Daoy (cell line): ENCODE results near the gene RBPJ. TPM values are rescaled to one million over a fixed set of nuclear protein-coding genes. Genes with fewer than 3 reads are reported as not detected.
"Not testable (repeated sequence)": the region's sequence is repeated elsewhere in the genome, so short reads cannot be mapped to it uniquely, and the experiment has no call there.

Experiments
- DNase-seq: peaks from one replicate; pipeline ENCODE4 v3.0.0-alpha.2; 2015; ENCODE audit warnings: low read depth
- total RNA-seq: library from RNA; depleted of rRNA; stranded (reverse); fragments of >200 nt; shearing (Covaris generic); gene quantifications from 2 replicates; pipeline ENCODE4 v1.2.3, GENCODE V29; 2014

Gene RBPJ
- total RNA-seq, 1 experiment from 2014 or later = 33.9 TPM

DNA sequence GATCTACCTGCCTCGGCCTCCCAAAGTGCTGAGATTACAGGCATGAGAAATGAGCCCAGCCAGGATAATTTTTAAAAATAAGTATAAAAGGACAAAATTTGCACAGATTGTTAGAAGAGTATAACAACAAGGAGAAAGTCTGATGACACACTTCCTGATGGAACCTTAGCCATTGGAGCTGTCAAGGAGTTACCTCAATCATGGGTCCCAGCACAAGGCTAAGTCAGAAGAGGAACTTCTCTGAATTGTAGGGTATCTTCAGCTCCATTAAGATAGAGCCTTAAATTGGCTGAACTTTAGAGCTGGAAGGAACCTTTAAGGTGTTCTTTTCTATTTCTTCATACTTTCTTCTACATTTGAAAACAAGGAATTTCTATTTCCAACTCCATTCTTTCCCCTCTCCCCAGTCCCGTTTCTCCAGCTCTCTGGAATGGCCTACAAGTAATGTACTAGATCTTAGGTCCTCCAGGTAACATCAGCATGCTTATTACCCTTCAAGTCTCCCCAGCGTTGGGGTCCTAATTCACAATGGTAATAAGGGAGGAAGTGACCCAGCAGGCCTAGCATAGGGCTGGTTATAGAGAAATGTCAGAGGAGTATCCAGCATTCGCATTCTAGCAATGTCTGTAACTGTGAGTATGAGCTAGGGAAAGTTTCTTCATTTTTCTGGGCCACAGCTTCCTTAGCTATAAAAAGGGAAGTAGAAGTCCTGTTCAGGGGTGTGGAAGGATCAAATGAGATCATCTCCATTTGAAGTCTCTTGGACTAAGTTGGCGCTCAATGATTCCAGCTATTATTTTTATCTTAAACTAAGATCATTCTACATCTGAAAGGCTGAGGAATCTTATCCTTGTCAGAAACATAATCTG lies 18.5 kb upstream of the RBPJ start:
- DNase-seq = no peak

DNA sequence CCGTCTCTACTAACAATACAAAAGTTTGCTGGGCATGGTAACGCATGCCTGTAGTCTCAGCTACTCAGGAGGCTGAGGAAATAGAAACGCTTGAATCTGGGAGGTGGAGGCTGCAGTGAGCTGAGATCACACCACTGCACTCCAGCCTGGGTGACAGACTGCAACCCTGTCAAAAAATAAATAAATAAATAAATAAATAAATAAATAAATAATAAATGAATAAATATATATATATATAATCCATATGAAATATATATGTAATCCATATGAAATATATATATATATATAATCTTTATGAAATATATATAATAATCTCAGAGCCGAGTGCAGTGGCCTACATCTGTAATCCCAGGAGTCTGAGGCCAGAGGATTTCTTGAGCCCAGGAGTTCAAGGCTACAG lies 17.8 kb upstream of the RBPJ start:
- DNase-seq = no peak

DNA sequence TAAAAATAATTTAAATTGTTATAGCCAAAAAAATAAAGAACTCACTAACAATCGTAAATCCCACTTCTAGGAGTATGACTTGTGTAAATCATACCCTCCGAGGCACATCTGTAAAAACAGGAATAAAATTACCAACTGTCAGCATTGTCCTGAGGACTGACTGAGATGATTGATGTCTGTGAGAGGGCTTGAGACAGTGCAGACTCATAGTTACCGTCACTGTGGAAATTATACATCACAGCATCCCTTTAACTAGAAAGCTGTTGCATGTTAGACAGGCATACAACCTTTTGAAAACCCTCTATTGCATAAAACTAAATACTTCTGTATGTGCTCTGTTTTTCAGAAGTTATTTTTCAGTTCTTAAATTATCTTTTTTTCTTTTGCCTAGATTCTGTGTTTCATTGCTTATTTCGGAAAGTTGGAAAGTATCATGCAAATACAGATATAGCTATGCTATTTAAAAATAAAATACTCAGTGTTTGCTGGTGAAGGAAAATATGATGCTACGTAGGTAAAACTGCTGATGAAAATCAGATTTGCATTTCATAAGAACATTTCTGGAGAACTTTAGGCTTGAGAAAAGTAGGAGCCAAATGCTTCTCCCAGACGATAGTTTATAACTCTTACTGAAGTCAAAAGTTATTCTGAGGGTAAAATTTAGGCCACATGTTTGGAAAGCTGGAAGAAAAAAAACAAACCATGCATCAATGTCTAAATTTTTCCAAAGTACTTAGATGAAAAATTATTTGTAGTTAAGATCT lies 13.6 kb upstream of the RBPJ start:
- no peak for DNase-seq

DNA sequence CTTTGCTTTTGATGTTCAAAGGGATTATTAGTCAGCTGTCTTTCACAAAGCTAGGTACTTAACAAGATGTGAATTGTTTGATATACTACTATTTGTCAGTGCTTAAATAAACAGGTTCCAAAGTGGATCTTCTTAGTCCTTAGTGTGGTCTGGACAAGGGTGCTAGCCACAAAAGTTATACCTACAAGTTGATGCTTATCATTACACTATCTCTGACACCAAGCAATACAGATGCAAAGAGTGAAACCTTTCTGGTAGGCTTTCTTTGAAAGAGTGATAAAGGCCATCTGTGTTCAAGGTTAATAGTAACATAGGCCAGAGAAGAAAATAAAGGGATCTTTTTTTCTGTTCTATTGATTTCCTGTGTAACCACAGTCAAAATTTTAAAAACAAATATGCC lies 12.2 kb upstream of the RBPJ start:
- no peak for DNase-seq

DNA sequence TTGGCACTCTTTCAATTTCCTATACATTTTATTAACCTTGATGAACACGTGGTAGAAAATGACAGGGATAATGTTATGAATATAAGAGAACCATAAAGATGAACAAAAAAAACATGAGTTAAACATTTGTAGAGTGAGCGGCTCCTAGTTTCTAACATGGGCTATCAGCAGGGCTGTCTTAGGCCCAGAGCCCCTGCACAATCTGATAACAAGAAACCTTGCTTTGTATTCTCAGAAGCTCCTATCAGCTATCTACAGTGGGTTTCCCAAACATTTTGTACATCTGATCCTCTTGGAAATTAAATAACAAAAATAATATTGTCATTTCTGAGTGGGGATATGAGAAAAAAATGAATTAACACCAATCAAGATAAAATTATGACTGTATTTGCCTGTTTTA lies 10.6 kb upstream of the RBPJ start:
- no peak for DNase-seq

DNA sequence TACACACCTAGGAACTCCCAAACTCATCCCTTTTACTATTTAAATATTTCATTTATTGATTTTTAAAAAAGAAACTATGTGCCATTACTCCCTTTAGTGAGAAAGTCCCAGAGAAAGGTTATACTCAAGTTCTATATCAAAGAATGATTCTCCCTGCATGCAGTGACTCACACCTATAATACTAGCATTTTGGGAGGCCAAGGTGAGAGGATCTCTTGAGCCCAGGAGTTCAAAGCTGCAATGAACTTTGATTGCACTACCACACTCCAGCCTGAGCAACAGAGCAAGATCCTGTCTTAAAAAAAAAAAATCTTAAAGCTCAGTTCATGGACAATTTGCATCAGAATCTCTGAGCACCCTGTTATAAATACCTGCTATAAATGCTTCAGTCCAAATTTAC lies 9.2 kb upstream of the RBPJ start:
- no peak for DNase-seq

DNA sequence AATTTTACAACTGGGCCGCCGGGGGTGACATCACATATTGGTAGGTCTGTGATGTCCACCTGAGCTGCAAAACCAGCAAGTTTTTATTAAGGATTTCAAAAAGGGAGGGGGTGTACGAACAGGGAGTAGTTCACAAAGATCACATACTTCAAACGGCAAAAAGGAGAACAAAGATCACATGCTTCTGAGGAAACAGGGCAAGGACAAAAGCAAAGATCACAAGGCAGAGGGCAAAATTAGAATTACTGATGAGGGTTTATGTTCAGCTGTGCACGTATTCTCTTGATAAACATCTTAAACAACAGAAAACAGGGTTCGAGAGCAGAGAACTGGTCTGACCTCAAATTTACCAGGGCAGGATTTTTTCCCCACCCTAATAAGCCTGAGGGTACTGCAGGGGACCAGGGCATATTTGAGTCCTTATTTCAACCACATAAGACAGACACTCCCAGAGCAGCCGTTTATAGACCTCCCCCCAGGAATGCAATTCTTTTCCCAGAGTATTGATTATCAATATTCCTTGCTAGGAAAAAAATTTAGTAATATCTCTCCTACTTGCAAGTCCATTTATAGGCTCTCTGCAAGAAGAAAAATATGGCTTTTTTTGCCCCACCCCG lies 5.4 kb upstream of the RBPJ start:
- DNase-seq = not testable (repeated sequence)

DNA sequence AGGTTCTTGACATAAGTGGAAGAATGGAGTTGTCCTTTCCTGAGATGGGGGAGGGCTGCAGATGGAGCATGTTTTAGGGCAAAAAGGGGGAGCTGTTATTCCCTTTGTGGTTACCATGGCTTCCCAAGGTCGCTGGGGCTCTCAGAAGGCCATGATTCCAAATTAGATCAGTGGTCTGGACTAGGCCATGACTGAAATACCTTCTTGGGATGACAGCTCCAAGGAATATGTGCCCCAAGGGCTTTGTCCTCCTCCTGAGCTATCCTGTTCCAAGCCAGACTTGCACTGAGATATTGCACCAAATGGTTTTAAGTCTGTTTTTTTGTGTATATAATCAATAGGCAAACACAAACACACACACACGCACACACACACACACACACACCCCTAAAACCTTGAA lies 3.0 kb upstream of the RBPJ start:
- no peak for DNase-seq

DNA sequence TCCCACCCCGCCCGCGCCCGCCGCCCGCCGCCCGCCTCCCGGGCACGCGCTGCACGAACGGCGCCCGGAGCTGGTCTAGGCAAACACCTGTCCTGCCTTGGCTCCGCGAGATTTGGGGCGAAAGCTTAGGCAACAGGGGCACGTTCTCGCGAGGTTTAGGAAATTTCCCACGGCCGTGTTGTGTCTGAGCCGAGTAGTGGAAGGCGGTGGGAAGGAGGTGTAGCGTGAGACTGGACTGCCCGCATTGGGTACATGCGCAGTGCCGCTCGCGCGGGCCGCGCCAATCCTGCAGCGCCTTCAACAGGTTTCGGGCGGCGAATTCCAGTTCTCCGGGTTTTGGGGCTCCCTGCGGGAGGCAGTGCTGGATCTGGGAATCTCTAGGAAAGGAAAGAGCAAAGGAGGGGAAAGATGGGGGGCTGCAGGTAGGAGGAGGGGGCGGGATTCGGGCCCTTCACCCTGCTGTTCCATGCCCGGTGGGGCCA lies 1.3 kb upstream of the RBPJ start:
- peak; percentile 99 for DNase-seq

DNA sequence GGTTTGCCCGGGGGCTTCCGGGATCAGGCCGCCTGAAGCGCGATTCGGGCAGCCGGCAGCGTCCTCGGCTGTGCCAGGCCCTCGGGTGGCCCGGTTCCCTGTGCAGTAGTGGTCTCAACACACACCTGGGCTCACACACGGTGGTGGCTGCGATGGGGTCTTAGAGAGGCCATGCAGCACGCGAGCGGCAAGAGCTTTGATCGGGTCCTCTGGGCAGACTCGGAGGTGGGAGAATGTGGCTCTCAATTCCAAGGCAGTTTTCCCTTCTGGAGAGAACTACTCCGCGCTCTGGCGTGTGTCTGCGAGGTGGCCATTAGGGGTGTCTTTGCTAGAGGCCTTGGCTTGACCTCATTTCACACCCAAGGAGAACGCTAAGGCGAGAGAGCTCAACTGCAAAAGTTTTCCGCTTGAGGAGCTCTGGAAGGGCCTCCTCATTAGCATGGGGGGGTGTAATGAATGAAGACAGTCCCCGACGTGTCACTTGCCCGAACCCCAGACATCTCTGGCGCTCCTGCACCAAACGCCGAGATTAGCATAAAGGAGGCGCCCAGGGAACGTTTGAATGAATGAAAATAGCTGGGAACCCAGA lies 771 bp upstream of the RBPJ start:
- DNase-seq = no peak

DNA sequence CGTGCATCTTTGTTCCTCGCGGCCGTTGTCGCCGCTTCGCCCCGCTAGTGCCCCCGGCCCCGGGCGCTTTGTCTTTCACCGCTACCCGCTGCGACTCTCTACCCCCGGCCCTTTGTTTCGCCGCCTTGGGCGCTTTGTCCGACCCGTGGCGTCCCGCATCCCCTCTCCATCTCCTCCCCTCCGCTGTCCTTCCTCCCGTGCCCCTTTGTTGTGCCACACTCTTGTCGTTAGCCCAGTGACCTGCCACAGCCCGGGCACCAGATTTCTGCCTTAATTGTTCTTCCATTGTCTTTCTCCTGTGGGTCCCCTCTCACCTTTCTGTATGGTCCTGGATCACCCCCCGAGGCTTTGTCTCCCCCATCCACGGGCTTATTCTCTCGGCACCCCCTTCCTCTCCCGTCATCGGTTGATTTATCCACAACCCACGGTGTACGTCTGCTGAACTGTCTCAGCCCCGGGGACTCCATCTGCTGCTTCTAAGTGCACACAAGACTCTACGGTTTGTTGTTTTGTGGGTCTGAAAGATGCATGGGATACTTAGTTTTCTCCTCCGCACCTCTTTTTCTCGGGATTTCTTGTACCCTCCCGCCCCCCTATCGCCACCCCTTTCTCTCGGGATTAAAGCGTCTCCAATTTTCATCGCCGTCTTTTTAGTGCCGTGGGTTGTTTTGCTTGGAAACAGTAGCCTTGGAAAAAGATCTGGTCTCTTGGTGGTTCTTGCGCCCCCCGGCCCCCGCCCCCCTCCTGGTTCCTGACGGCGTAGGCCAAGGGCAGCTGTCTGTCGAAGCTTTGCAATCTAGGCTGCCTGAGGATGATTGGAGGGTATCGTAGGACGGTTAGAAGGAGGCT lies 783 bp downstream of the RBPJ start:
- peak; percentile 34 for DNase-seq

DNA sequence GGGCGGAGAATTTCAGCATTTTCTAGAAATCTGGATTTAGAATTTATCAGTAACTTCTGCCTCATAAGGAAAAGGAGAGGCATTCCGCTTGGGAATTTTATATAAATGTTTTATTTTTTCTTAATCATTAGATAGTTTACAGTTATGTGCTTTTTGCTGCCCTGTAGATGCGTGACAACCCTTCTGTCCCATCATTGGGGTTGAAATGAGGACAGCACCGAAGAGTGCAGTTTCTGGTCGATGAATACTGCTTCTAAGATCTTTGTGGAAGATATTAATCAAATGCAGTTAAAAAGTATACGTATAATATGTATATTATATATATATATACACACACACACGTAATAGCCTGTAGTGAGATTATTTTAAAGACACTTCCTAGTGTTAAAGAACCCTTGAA lies 1.5 kb downstream of the RBPJ start:
- no peak for DNase-seq

DNA sequence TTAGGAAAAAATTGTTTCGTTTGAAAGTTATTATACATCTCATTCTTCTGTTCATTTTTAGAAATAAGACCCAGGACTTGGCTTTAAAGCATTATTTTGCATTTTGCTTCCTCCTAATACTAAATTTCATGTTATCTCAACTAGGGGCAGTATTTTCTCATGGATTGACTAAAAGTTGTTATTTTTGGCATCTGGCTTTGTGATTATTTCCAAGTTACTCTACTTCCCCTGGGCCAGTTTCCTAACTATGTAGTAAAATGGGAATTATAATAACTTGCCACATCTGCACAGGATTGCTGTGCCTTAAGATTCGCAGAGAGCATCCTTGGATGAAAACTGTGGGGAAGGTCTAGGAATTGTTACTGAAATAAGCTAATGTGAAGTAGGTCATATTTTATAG lies 3.0 kb downstream of the RBPJ start:
- DNase-seq = no peak

DNA sequence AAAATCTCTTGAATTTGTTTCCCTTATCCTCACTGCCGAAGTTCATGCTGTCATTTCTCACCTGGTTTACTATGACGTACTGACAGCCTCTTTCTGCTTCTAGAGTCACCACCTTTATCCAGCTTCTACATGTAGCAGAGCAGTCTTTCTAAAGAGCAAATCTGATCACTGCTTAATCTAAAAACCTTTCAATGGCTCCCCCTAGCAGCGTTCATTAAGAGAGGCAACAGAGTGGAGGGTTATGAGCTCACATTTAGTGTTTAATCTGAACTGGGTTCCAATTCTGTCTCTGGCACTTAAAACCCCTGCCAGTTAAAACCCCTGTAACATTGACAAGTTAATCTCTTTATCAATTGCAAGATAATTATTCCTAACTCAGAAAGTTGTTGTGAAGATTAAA lies 4.4 kb downstream of the RBPJ start:
- DNase-seq = peak; percentile 37

DNA sequence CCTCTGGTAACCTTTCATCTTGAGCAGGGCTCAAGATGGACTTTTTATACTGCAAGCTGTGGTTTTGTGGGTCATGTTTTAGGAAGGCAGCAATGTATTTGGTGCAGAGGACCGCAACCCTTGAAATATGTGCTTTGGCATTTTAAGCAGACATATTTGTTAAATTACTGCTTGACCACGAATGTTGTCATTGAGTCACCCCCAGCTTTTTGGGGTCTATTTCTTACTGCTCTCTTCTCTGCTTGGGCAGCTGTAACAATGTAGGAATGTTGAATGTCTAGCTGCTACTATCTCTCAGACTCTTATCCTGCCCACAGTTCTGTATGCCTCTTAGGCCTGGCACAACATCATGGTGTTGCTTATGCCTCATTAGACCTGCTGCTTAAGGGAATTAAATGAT lies 6.0 kb downstream of the RBPJ start:
- peak; percentile 88 for DNase-seq

DNA sequence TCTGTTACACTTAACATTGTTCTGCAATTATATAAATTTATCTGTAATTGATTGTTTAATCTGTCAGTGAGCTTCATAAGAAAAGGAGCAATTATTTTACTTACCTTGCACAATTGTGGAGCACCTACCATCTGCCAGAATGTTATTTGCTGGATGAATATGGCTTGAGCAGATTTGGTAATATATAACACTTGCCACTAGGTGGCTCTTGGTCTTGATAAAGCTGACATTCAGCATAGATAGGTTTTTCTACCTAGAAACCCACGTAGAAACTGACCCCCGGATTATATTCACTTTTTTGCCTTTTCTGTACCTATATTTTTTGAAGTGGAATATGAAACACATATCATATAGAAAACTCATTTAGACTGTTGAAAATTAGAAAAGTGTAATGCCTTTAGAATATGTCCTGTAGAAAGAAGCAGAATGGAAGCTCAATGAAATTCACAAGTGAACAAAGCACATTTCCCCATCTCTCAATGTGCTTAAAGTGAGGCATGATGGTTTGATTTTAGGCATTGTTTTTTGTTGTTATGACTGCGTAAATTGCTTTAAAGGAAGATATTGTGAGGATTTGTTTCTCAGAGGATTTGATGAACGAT lies 9.5 kb downstream of the RBPJ start:
- DNase-seq = peak; percentile 37

DNA sequence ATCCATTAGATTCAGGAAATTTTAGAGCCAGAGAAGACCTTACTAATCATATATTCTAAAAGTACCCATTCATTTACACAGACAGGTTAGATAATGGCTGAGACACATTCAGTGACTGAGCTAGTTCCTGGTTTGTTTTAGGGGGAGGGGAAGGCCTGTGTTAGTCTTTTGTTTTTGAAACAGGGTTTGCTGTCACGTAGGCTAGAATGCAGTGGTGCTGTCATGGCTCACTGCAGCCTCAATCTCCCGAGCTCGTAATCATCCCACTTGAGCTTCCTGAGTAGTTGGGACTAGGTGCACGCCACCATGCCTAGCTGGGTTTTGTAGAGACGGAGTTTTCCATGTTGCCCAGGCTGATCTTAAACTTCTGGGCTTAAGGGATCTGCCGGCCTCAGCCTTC lies 10.1 kb downstream of the RBPJ start:
- DNase-seq = peak; percentile 43

DNA sequence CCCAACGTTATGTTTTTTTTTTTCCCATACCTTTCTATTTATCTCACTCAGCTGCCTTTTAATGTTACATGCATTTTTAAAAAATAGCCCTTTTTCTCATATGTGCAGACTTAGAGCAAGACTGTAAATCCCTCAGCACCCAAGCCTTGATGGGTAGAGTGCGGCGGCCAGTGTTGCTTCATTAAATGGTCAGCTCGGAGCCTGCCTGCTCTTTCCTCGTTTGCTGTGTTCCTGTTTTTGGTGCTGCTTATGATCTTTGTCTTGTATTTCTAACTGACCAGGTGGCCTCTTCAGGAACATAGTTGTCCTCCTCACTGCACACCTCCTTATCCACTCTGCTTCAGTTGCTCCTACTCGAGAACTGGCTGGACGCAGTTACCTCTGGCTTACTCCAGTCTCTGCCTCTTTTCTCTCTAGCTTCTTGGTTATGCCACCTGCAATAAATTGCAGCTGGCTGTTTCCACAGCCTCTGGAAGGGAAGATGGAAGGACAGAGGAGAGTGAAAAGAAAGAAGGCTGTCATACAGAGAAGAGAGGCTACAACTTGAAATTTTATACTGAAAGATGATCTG lies 10.7 kb downstream of the RBPJ start:
- DNase-seq = no peak

DNA sequence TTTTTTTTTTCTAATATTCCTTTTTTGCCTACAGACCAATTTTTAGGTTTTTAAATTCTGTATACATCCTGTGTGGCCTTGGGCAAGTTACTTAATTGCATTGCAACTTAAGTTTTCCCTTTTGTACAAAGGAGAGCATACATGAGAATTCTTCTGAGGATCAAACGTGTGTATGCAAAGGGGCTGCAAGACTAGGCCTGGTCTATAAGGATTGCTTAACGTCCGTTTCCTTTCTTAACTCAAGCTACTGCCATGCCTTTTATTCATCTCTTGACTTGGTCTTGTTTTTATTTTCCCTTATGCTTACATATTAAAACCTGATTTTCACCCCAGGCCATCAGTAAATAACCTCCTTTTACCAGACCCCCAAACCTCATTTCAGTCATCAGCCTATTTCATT lies 13.6 kb downstream of the RBPJ start:
- DNase-seq = no peak

DNA sequence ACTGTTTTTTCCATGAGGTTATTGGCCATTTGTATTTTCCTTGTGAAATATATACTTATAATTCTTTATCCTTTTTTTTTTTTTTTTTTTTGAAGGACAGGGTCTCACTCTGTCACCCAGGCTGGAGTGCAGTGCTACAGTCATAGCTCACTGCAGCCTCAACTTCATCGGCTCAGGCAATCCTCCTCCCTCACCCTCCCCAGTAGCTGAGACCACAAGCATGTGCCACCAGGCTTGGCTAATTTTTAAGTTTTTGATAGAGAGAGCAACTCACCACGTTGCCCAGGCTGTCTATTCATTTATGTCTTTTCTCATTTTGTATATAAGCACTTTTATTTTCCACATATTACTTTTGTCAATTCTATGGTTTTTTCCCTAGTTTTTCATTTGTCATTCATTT lies 16.8 kb downstream of the RBPJ start:
- DNase-seq = no peak
